ENCODE data around the gene GPRASP2.
"Not testable (repeated sequence)": the region's sequence is repeated elsewhere in the genome, so short reads cannot be mapped to it uniquely, and the experiment has no call there.

The GPRASP2 gene

GRCh38 chrX:102712216-102712966, at the start of gene GPRASP2:
GPRASP2 (plus strand) TSS chrX:102712448; CDS start chrX:102714870, 2,422 bp downstream.
- DNase-seq = no peak

DNA sequence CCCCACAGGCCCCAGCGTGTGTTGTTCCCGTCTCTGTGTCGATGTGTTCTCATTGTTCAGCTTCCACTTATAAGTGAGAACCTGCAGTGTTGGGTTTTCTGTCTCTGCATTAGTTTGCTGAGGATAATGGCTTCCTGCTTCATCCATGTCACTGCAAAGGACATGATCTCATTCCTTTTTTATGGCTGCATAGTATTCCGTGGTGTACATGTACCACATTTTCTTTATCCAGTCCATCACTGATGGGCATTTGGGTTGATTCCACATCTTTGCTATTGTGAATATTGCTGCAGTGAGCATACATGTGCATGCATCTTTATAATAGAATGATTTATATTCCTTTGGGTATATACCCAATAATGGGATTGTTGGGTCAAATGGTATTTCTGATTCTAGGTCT, 48.4 kb upstream of the GPRASP2 start:
- not testable (repeated sequence) for DNase-seq

- not testable (repeated sequence) for DNase-seq
Observed at GRCh38 chrX:102667034-102667433, 45.2 kb upstream of the GPRASP2 start.

DNA sequence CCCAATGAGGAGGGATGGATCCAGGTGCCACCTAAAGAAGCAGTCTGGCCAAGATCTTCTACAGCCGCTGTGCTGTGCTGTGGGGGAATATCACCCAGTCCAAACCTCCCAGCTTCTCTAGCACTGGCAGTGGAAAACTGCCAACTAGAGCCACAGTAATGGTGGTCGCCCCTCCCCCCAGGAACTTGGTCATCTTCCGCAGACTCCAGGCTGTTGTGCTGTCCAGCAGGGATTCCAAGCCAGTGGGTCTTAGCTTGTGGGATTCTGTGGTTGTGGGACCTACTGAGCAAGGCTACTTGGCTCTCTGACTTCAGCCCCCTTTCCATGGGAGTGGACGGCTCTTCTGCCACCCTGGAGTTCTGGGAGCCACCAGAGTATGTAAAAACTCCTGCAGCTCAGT, 42.7 kb upstream of the GPRASP2 start:
- no peak for DNase-seq

- no peak for DNase-seq
Observed at GRCh38 chrX:102672856-102673255, 39.4 kb upstream of the GPRASP2 start.

DNA sequence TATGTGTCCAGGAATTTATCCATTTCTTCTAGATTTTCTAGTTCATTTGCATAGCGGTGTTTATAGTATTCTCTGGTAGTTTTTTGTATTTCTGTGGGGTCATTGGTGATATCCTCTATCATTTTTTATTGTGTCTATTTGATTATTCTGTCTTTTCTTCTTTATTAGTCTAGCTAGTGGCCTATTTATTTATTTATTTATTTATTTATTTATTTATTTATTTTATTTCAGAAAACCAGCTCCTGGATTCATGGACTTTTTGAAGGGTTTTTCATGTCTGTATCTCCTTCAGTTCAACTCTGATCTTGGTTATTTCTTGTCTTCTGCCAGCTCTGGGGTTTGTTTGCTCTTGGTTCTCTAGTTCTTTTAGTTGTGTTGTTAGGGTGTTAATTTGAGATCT, 34.8 kb upstream of the GPRASP2 start:
- not testable (repeated sequence) for DNase-seq

DNA sequence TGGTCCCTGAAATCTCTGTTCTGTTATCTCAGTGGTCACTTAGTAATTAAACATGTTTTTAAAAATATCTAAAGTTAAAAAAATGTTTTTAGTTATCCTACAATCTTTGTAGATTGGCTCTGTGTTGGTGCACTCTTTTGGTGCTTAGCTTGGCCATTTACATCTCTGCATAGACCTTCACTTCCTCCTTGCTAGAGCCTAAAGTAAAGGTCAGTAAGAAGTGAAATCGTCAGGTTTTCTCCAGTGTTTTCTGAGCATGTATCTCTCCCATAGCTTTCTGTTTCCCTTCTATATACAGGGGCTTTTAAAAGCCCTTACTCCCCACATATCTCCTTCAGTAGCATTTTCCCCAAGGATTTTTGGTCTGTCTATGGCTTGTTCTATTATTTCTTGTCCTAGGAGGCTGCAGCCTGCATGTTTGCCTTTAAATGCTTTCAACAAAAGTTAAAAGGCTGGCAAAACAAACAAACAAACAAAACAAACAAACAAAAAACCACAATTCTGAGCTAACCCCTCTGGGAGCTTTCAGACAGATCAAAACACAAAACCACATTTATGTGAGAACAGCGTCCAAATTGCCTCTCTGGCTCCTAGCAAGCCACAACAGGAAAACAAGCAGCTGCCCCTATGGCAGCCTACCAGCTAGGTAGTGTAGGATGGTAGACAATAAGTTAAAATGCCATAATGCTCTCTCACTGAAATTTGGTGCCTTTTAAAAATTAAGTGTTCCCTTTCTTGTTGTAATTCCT, 27.3 kb upstream of the GPRASP2 start:
- no peak for DNase-seq

DNA sequence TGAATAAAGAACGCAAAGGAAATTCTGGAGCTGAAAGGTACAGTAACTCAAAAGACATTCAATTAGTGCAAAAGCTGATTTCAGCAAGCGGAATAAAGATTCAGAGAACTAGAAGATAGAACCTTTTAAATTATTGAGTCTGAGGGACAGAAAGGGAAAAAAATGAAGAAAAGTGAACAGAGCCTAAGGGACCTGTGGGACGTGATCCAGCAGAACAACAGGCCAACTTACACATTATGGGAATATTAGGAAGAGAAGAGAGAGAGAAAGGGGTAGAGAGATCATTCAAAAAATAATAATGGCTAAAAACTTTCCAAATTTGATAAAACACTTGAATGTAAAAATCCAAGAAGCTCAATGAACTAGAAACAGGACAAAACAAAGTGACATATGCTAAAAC, 17.5 kb upstream of the GPRASP2 start:
- no peak for DNase-seq

GRCh38 chrX:102696306-102696705, 15.9 kb upstream of the GPRASP2 start:
- DNase-seq = no peak

DNA sequence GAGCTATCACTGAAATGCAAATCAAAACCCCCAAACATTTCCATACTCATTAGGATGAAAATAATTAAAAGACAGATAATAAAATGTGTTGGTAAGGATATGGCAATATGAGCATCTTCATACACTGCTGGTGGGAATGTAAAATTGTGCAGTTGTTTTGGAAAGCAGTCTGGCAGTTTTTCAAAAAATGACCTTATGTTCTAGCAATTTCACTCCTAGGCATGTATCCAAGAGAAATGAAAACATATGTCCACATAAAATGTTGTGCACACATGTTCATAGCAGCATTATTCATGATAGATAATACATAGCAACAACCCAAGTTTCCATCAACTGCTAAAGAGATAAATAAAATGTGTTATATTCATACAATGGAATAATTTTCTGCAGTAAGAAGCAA, 14.8 kb upstream of the GPRASP2 start:
- no peak for DNase-seq

DNA sequence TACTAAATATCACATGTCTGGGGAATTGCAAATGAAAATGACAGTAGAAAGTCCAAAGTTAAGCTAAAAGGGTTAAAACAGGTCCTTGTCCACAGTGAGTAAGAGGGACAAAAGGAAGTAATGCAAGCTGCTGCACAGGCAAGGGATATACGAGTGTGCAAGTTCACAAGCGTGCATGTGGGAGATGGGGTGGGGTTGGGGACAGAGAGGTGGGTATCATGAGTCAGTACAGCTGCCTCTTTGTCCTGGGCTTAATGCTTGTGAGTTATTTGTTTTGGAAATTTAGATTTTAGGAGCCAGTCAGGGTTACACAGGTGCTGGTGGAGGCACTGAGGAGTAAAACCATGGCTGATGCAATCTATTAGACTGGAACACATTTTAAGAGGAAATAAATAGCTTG, 3.3 kb upstream of the GPRASP2 start:
- no peak for DNase-seq

DNA sequence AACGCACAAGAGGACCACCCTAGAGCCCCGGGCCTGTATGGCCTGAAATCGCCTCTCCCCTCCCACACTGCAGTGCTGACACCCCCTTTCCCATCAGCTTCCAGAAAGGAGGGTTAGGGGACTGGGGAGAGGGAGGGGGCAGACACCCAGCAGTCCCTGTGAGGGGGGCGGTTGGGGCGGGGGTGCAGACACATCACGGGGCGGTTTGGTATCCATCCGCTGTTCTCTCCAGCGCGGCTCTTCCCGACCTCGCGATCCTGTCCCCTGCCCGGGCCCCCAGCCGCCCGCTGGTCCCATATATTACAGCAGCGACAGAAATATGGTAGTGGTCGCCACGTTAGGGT, 404 bp upstream of the GPRASP2 start:
- DNase-seq = no peak

- peak; percentile 25 for DNase-seq
Observed at GRCh38 chrX:102712981-102713625, 855 bp downstream of the GPRASP2 start.

GRCh38 chrX:102714994-102715393, 2.7 kb downstream of the GPRASP2 start:
- DNase-seq = no peak

DNA sequence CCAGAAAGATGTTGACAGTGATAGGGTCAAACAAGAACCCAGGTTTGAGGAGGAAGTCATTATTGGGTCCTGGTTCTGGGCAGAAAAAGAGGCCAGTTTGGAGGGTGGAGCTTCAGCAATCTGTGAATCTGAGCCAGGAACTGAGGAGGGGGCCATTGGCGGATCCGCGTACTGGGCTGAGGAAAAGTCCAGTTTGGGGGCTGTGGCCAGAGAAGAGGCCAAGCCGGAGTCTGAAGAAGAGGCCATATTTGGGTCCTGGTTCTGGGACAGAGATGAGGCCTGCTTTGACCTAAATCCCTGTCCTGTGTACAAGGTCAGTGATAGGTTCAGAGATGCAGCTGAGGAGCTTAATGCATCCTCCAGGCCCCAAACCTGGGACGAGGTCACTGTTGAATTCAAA, 3.7 kb downstream of the GPRASP2 start:
- DNase-seq = no peak

DNA sequence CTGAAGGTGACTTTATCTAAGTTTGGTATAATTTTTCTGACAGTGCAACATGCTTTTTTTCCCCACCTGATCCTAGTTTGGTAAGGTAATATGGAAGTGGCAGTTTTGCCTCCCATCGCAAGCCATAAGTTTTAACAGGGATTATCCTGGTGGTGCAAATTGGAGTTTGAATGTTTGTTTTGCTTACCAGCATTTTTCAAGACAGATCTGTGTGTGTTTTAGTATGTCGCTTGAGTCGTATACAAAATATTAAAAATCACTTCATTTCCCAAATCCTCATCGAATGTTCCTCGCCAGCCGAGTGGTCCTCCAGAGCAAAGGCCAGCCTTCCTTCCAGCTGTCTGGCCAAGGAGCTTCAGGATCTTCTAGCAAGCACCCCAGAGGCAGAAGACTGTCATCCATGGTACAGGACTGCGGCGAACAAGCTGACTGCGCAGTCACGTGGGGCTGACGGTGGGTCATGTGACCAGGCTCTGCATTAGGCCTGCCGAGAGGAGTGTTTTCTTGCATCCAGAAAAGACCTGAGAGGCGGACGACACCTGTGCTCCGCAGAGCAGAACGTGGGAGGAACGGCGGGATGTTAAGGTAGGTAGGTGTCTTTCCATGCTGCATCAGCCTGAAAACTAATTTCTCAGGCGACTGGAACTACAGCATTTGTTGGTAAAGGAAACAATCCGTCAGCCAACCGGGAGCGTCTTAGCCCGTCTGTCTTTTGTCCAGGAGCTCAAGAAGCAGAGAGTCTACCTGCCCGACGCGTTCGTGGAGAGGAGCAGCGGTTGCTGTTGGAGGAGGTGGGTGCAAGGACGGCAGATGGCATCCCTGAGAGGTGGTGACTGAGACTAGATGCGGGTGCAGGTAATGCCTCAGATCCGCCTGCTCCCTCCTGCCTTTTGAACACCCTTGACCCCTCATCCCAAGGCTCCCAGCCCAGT, 8.3 kb downstream of the GPRASP2 start, which contains the start of gene GPRASP3:
GPRASP3 (plus strand) TSS at position 507 of the 932 bp plus-strand sequence. CDS start 28,253 bp downstream, outside the sequence.
- DNase-seq = peak; percentile 72

- DNase-seq = not testable (repeated sequence)
Observed at GRCh38 chrX:102721169-102721506, 8.9 kb downstream of the GPRASP2 start.

GRCh38 chrX:102723456-102723855, 11.2 kb downstream of the GPRASP2 start:
- no peak for DNase-seq

DNA sequence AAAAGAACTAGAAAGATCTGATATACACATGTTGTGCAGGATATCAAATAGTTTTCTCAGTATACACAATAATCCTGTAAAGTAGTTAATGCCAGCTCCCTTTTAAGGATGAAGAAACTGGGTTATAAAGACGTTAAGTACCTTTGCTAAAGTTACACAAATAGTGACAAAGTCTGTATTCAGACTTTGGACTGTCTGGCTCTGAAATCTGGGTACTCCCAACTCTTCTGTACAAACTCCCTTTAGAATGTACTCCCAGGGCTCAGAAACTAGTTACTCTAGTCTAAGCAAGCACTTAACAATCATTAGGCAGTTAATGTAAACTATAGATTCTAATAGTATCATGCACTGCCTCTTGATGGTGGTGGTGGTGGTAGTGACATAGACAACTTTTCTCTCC, 15.5 kb downstream of the GPRASP2 start:
- DNase-seq = no peak

GRCh38 chrX:102728646-102729045, 16.4 kb downstream of the GPRASP2 start:
- DNase-seq = no peak

DNA sequence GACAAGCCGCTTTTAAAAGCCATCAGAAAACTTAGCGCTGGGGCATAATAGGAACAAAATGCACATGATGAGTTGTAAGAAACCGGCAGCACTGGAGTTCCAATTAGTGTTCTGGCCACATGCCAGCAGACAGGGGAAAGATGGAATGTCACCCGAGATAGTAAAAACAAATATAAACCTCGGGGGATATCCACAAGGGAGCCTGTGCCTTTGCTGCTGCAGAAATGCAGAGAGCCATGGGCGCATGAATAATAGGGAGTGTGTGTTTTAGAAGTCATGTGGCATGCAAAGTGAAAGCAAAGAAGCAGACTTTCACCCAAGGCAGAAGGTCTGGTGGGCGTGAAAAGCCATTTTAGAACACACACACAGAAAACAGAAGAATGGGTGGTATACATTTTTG, 27.4 kb downstream of the GPRASP2 start:
- no peak for DNase-seq

- no peak for DNase-seq
Observed at GRCh38 chrX:102744307-102744706, 32.1 kb downstream of the GPRASP2 start.

GRCh38 chrX:102745513-102745856, 33.2 kb downstream of the GPRASP2 start:
- DNase-seq = no peak

Data from CD4-positive, alpha-beta T cell treated with Interleukin-17A for 1 hour (primary cell).